HT-29 (cell line): ENCODE results near the gene ZP2. TPM values are rescaled to one million over a fixed set of nuclear protein-coding genes. Genes with fewer than 3 reads are reported as not detected.
"Not testable (repeated sequence)": the region's sequence is repeated elsewhere in the genome, so short reads cannot be mapped to it uniquely, and the experiment has no call there.

Source experiments
- DNase-seq: peaks from one replicate; pipeline ENCODE4 v3.0.0-alpha.2; 2015; ENCODE audit warnings: low spot score
- total RNA-seq: library from RNA; depleted of rRNA; stranded (reverse); fragments of >200 nt; shearing (Covaris generic); gene quantifications from 2 replicates; pipeline ENCODE4 v1.2.3, GENCODE V29; 2014; rRNA removed

Gene ZP2
- total RNA-seq, 1 experiment from 2014 or later: not detected

DNA sequence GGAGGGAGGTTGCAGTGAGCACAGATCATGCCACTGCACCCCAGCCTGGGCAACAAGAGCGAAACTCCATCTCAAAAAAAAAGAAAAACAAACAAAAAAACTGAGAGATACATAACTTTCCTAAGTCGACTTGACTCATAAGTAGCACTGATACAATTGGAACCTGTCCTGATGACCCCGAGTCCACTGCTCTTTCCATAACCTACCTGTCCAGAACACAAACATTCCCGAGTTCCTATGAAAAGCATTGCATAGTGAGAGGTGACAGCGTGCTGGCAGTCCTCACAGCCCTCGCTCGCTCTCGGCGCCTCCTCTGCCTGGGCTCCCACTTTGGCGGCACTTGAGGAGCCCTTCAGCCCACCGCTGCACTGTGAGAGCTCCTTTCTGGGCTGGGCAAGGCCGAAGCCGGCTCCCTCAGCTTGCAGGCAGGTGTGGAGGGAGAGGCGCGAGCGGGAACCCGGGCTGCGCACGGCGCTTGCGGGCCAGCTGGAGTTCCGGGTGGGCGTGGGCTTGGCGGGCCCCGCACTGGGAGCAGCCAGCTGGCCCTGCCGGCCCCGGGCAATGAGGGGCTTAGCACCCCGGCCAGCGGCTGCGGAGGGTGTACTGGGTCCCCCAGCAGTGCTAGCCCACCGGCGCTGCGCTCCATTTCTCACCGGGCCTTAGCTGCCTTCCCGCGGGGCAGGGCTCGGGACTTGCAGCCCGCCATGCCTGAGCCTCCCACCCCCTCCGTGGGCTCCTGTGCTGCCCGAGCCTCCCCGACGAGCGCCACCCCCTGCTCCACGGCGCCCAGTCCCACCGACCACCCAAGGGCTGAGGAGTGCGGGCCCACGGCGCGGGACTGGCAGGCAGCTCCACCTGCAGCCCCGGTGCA, 59.0 kb downstream of the ZP2 start:
- not testable (repeated sequence) for DNase-seq

DNA sequence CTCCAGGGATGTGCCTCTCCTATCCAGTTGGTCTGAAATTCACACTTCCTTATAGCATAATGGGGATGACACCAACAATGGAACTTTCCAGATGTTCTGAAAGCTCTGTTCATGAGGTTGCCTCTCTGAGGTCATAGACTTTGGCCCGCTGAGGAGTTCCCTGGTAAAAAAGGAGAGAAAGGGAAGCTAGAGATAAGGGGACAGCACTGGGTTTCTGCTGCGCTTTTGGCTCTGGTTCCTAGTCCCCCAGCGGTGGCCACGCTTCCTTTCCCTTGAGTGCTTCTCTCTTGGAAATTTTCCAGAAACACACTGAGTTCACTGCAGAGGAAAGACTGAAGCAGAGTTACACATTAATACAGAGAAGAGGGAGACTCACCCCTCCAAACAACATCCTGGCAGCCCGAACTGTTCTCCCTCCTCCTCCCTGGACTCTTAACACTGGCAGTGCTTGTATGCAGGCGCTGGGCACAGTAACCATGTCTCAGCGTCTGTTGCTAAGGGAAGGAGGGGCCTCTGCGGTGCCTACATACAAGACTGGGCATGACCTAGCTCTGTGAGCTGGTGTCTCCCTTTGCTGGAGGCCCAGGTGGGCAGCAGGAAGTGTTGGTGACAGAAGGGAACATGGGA, 60.9 kb downstream of the ZP2 start, which contains the start of gene DNAH3:
Gene DNAH3, minus strand, starts transcription at position 472 of the 627 bp plus-strand sequence. CDS start 527 bp downstream, outside the sequence.
- no peak for DNase-seq

Other genes starting within 250 kb of the ZP2 start
- 0.34 and 0.38 TPM in 2 replicates for gene DNAH3, start 60.7 kb downstream of the ZP2 start, total RNA-seq
- gene LDAF1, start 52.9 kb downstream of the ZP2 start, total RNA-seq: 10.9 and 13.3 TPM in 2 replicates
- 4.9 and 5.1 TPM in 2 replicates for gene ANKS4B, start 22.1 kb upstream of the ZP2 start, total RNA-seq
- gene CRYM, start 66.7 kb upstream of the ZP2 start, total RNA-seq: 0.61 and 1.8 TPM in 2 replicates